ENCODE results near the gene GLCCI1.

The GLCCI1 gene

DNA sequence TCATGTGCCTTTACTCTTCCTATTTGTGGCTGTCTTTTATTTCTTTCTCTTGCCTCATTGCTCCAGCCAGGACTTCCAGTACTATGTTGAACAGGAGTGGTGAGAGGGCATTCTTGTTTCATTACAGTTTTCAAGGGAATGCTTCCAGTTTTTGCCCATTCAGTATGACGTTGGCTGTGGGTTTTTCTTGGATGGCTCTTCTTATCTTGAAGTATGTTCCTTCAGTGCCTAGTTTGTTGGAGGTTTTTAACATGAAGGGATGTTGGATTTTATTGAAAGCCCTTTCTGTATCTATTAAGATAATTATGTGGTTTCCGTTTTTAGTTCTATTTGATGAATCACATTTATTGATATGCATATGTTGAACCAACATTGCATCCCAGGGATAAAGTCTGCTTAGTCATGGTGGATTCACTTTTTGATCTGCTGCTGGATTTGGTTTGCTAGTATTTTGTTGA is 96.8 kb downstream of the GLCCI1 start:
- H3K18ac ChIP-seq (ENCODE audit: low read depth in 1 of 2, low read length in 2 of 2) = no peak overlapping the region
- peaks cover 11% of the 10 kb centered on the region for H3K79me1 ChIP-seq (replicated peaks; ENCODE audit: low read length, poor library complexity, severe bottlenecking)
- H3K9ac ChIP-seq (ENCODE audit: low read length) = no peak overlapping the region
- no peak overlapping the region for H4K91ac ChIP-seq (ENCODE audit: low read length)
- H3K27me3 ChIP-seq (ENCODE audit: control insufficient read depth in 1 of 2, insufficient read depth in 1 of 2, low read length in 2 of 2) = no peaks in the 10 kb centered on the region
- no peak overlapping the region for H2AFZ ChIP-seq (ENCODE audit: low read depth, low read length)
- peaks cover 0 to 7% of the 10 kb centered on the region in 2 experiments for H3K36me3 ChIP-seq (ENCODE audit: control insufficient read depth in 1 of 2, insufficient read depth in 2 of 2, low read depth in 1 of 2, low read length in 2 of 2)
- H2BK15ac ChIP-seq (ENCODE audit: low read depth, poor library complexity, severe bottlenecking) = no peak overlapping the region
- peaks cover 7% of the 10 kb centered on the region for H3K4me1 ChIP-seq (ENCODE audit: control insufficient read depth, insufficient read depth, low read depth, low read length)
- no peak overlapping the region for H2BK5ac ChIP-seq (ENCODE audit: low read depth, low read length, poor library complexity, severe bottlenecking)
- H3K23ac ChIP-seq (ENCODE audit: low read length in 2 of 2) = no peak overlapping the region
- H3K4ac ChIP-seq (ENCODE audit: low read depth in 1 of 2, low read length in 2 of 2) = no peak overlapping the region
- peak; percentile 76 for DNase-seq
- no peak overlapping the region for H3K4me2 ChIP-seq (ENCODE audit: low read length, poor library complexity, severe bottlenecking)
- H2BK120ac ChIP-seq (ENCODE audit: low read depth, low read length) = no peak overlapping the region
- no peak overlapping the region for H2AK5ac ChIP-seq (ENCODE audit: low read length, severe bottlenecking)
- 77% methylated on average over 2 of the region's 2 CpGs for whole genome bisulfite sequencing
- H3K9me3 ChIP-seq (ENCODE audit: control insufficient read depth, low read length) = no peaks in the 10 kb centered on the region
- peak overlapping the region; percentile 54 for H3K27ac ChIP-seq (ENCODE audit: low read length, poor library complexity, severe bottlenecking)
- no peak overlapping the region for H3K4me3 ChIP-seq (ENCODE audit: insufficient read depth in 1 of 2, low read depth in 1 of 2, low read length in 2 of 2)
- H2BK12ac ChIP-seq (ENCODE audit: low read length in 2 of 2) = no peak overlapping the region
- no peak overlapping the region for H4K8ac ChIP-seq (ENCODE audit: low read length)
- no peak overlapping the region for H3K14ac ChIP-seq (ENCODE audit: low read length in 2 of 2)

- H3K9ac ChIP-seq (ENCODE audit: low read length) = no peak overlapping the region
- peak overlapping the region in 1 of 2 experiments; percentile 12 for H3K18ac ChIP-seq (ENCODE audit: low read depth in 1 of 2, low read length in 2 of 2)
- no peak overlapping the region for H3K23ac ChIP-seq (ENCODE audit: low read length in 2 of 2)
- WGBS = 94% methylated on average over 11 of the region's 12 CpGs
- H4K91ac ChIP-seq (ENCODE audit: low read length) = no peak overlapping the region
- H2AK5ac ChIP-seq (ENCODE audit: low read length, severe bottlenecking) = peak overlapping the region; percentile 25
- H3K27me3 ChIP-seq (ENCODE audit: control insufficient read depth in 1 of 2, insufficient read depth in 1 of 2, low read length in 2 of 2) = no peaks in the 10 kb centered on the region
- H4K8ac ChIP-seq (ENCODE audit: low read length) = peak overlapping the region; percentile 24
- H2BK5ac ChIP-seq (ENCODE audit: low read depth, low read length, poor library complexity, severe bottlenecking) = no peak overlapping the region
- peak overlapping the region; percentile 77 for H2BK15ac ChIP-seq (ENCODE audit: low read depth, poor library complexity, severe bottlenecking)
- no peak overlapping the region for H2AFZ ChIP-seq (ENCODE audit: low read depth, low read length)
- no peak overlapping the region for H2BK12ac ChIP-seq (ENCODE audit: low read length in 2 of 2)
- DNase-seq = no peak
- peak overlapping the region in 1 of 2 experiments; percentile 48 for H3K14ac ChIP-seq (ENCODE audit: low read length in 2 of 2)
- H3K36me3 ChIP-seq (ENCODE audit: control insufficient read depth in 1 of 2, insufficient read depth in 2 of 2, low read depth in 1 of 2, low read length in 2 of 2) = peaks cover 6 to 9% of the 10 kb centered on the region in 2 experiments
- no peak overlapping the region for H3K27ac ChIP-seq (ENCODE audit: low read length, poor library complexity, severe bottlenecking)
- no peak overlapping the region for H3K4me2 ChIP-seq (ENCODE audit: low read length, poor library complexity, severe bottlenecking)
- H3K9me3 ChIP-seq (ENCODE audit: control insufficient read depth, low read length) = no peaks in the 10 kb centered on the region
- H2BK120ac ChIP-seq (ENCODE audit: low read depth, low read length) = no peak overlapping the region
- peak overlapping the region in 1 of 2 experiments; percentile 41 for H3K4ac ChIP-seq (ENCODE audit: low read depth in 1 of 2, low read length in 2 of 2)
- no peak overlapping the region for H3K4me3 ChIP-seq (ENCODE audit: insufficient read depth in 1 of 2, low read depth in 1 of 2, low read length in 2 of 2)
- H3K79me1 ChIP-seq (replicated peaks; ENCODE audit: low read length, poor library complexity, severe bottlenecking) = peaks cover 12% of the 10 kb centered on the region
- H3K4me1 ChIP-seq (ENCODE audit: control insufficient read depth, insufficient read depth, low read depth, low read length) = peaks cover 6% of the 10 kb centered on the region
Measured at GRCh38 chr7:8068892-8069686, 100.5 kb downstream of the GLCCI1 start.

DNA sequence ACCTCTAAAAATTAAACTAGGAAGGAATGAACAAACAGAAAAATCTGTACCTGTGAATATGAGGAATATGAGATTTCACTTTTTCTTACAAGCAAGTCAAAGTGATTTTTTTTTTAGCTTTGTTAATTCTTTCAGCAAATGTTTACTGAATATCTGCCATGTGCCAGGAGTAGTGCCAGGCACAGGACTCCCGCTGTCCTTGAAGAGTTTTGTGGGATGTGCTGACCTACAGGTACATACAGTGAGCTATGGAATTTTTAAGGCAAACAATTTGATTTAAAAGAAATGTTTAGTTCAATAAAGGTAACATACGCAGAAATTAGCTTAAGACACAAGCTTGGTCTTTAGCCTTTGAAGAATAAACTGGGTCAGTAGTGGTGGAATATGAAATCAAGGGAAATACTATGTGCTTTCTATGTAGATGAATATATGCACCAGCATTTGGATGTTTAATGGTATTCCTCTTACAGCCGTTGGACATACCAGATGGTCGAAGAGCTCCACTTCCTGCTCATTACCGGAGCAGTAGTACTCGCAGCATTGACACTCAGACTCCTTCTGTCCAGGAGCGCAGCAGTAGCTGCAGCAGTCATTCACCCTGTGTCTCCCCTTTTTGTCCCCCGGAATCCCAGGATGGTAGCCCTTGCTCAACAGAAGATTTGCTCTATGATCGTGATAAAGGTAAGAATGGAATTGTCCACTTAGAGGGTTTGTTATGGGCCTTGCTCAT is 102.0 kb downstream of the GLCCI1 start:
- no peak overlapping the region for H3K14ac ChIP-seq (ENCODE audit: low read length in 2 of 2)
- H3K4me1 ChIP-seq (ENCODE audit: control insufficient read depth, insufficient read depth, low read depth, low read length) = peaks cover 3% of the 10 kb centered on the region
- H3K23ac ChIP-seq (ENCODE audit: low read length in 2 of 2) = no peak overlapping the region
- H2BK5ac ChIP-seq (ENCODE audit: low read depth, low read length, poor library complexity, severe bottlenecking) = no peak overlapping the region
- H3K27me3 ChIP-seq (ENCODE audit: control insufficient read depth in 1 of 2, insufficient read depth in 1 of 2, low read length in 2 of 2) = no peaks in the 10 kb centered on the region
- no peak overlapping the region for H3K4me3 ChIP-seq (ENCODE audit: insufficient read depth in 1 of 2, low read depth in 1 of 2, low read length in 2 of 2)
- no peak overlapping the region for H4K91ac ChIP-seq (ENCODE audit: low read length)
- peak overlapping the region; percentile 73 for H2AK5ac ChIP-seq (ENCODE audit: low read length, severe bottlenecking)
- H3K27ac ChIP-seq (ENCODE audit: low read length, poor library complexity, severe bottlenecking) = no peak overlapping the region
- H3K79me1 ChIP-seq (replicated peaks; ENCODE audit: low read length, poor library complexity, severe bottlenecking) = peaks cover 16% of the 10 kb centered on the region
- H3K9ac ChIP-seq (ENCODE audit: low read length) = no peak overlapping the region
- H2BK15ac ChIP-seq (ENCODE audit: low read depth, poor library complexity, severe bottlenecking) = no peak overlapping the region
- H2BK12ac ChIP-seq (ENCODE audit: low read length in 2 of 2) = no peak overlapping the region
- no peak overlapping the region for H2BK120ac ChIP-seq (ENCODE audit: low read depth, low read length)
- H3K4ac ChIP-seq (ENCODE audit: low read depth in 1 of 2, low read length in 2 of 2) = no peak overlapping the region
- H3K36me3 ChIP-seq (ENCODE audit: control insufficient read depth in 1 of 2, insufficient read depth in 2 of 2, low read depth in 1 of 2, low read length in 2 of 2) = peaks cover 6 to 9% of the 10 kb centered on the region in 2 experiments
- no peak overlapping the region for H2AFZ ChIP-seq (ENCODE audit: low read depth, low read length)
- no peak overlapping the region for H3K4me2 ChIP-seq (ENCODE audit: low read length, poor library complexity, severe bottlenecking)
- DNase-seq = no peak
- no peak overlapping the region for H3K18ac ChIP-seq (ENCODE audit: low read depth in 1 of 2, low read length in 2 of 2)
- peak overlapping the region; percentile 37 for H4K8ac ChIP-seq (ENCODE audit: low read length)
- no peaks in the 10 kb centered on the region for H3K9me3 ChIP-seq (ENCODE audit: control insufficient read depth, low read length)
- WGBS = 93% methylated on average over 8 of the region's 9 CpGs

DNA sequence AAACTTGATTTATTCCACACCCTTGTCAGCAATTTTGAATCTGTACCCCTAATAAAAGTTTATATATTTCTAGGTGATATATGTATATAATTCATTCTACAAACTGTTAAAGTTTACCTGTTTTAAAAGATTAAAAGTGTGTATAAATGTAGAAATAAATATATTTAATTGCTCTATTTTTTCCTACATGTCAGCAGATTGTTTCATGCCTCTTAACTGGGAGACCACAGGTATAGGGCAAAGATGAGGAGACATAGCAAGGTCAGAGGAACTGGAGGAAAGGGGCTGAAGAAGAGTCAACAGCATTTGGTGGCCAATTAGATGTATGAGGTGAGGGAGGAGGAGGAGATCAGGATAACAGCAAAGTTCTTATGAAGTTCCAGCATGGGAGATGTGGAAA is 109.8 kb downstream of the GLCCI1 start:
- Histone ChIP-seq H3K18ac (ENCODE audit: low read depth in 1 of 2, low read length in 2 of 2) (no peak overlapping the region), H2AFZ (ENCODE audit: low read depth, low read length) (no peak overlapping the region), H3K27me3 (ENCODE audit: control insufficient read depth in 1 of 2, insufficient read depth in 1 of 2, low read length in 2 of 2) (no peaks in the 10 kb centered on the region), H3K79me1 (replicated peaks; ENCODE audit: low read length, poor library complexity, severe bottlenecking) (peaks cover 7% of the 10 kb centered on the region), H3K14ac (ENCODE audit: low read length in 2 of 2) (no peak overlapping the region), H3K27ac (ENCODE audit: low read length, poor library complexity, severe bottlenecking) (no peak overlapping the region), H2AK5ac (ENCODE audit: low read length, severe bottlenecking) (no peak overlapping the region), H3K4me1 (ENCODE audit: control insufficient read depth, insufficient read depth, low read depth, low read length) (no peaks in the 10 kb centered on the region), H2BK12ac (ENCODE audit: low read length in 2 of 2) (no peak overlapping the region), H3K4ac (ENCODE audit: low read depth in 1 of 2, low read length in 2 of 2) (no peak overlapping the region), H3K9ac (ENCODE audit: low read length) (no peak overlapping the region), H3K36me3 (ENCODE audit: control insufficient read depth in 1 of 2, insufficient read depth in 2 of 2, low read depth in 1 of 2, low read length in 2 of 2) (no peaks in the 10 kb centered on the region), H3K23ac (ENCODE audit: low read length in 2 of 2) (no peak overlapping the region), H2BK120ac (ENCODE audit: low read depth, low read length) (no peak overlapping the region), H2BK5ac (ENCODE audit: low read depth, low read length, poor library complexity, severe bottlenecking) (no peak overlapping the region), H3K4me2 (ENCODE audit: low read length, poor library complexity, severe bottlenecking) (no peak overlapping the region), H3K4me3 (ENCODE audit: insufficient read depth in 1 of 2, low read depth in 1 of 2, low read length in 2 of 2) (no peak overlapping the region), H4K91ac (ENCODE audit: low read length) (no peak overlapping the region), H3K9me3 (ENCODE audit: control insufficient read depth, low read length) (no peaks in the 10 kb centered on the region), H4K8ac (ENCODE audit: low read length) (no peak overlapping the region), H2BK15ac (ENCODE audit: low read depth, poor library complexity, severe bottlenecking) (no peak overlapping the region)
- DNase-seq = no peak
